WI38 (cell line): Measurements from ENCODE around the gene TAAR5.
"Not testable (repeated sequence)": the region's sequence is repeated elsewhere in the genome, so short reads cannot be mapped to it uniquely, and the experiment has no call there.

Source experiments
- H3K4me3 ChIP-seq: 2 replicates; pipeline ENCODE4 v1.5.1; 2011; ENCODE audit warnings: low read depth, mild to moderate bottlenecking, control low read depth, low read length
- CTCF ChIP-seq: IDR thresholded peaks from 2 replicates; pipeline ENCODE4 v1.5.1; 2012; ENCODE audit warnings: low read depth, mild to moderate bottlenecking, control low read depth, low read length

Gene TAAR5

GRCh38 chr6:132589454-132589853 is at the start of gene TAAR5:
TSS of gene TAAR5 (minus strand) at chr6:132589741. CDS start at chr6:132589686, 55 bp downstream.
- no peak within 1 kb of the TSS for H3K4me3 ChIP-seq
- no peak for TF ChIP-seq CTCF

- not testable (repeated sequence) for H3K4me3 ChIP-seq
Observed at GRCh38 chr6:132637135-132637534, 47.6 kb upstream of the TAAR5 start.

GRCh38 chr6:132635906-132636305 is 46.4 kb upstream of the TAAR5 start:
- H3K4me3 ChIP-seq = not testable (repeated sequence)

- not testable (repeated sequence) for H3K4me3 ChIP-seq
Observed at GRCh38 chr6:132635288-132635687, 45.7 kb upstream of the TAAR5 start.

- H3K4me3 ChIP-seq = no peak overlapping the region
- no peak for TF ChIP-seq CTCF
Observed at GRCh38 chr6:132634796-132635195, 45.3 kb upstream of the TAAR5 start.

GRCh38 chr6:132633362-132633761 is 43.8 kb upstream of the TAAR5 start:
- no peak for TF ChIP-seq CTCF
- H3K4me3 ChIP-seq = no peak overlapping the region

GRCh38 chr6:132624175-132624574 is 34.6 kb upstream of the TAAR5 start, which contains the start of gene TAAR2:
TSS of gene TAAR2 (minus strand) at chr6:132624275. CDS start at chr6:132624275, 0 bp downstream.
- H3K4me3 ChIP-seq = no peak within 1 kb of the TSS
- TF ChIP-seq CTCF = no peak

GRCh38 chr6:132623106-132623845 is 33.7 kb upstream of the TAAR5 start:
- TF ChIP-seq CTCF = no peak
- no peak overlapping the region for H3K4me3 ChIP-seq

GRCh38 chr6:132616677-132617076 is 27.1 kb upstream of the TAAR5 start:
- H3K4me3 ChIP-seq = no peak overlapping the region
- no peak for TF ChIP-seq CTCF
